Measurements from ENCODE around the gene NANOS3. TPM values are rescaled to one million over a fixed set of nuclear protein-coding genes. Genes with fewer than 3 reads are reported as not detected.

NANOS3 gene
- total and polyA plus RNA-seq, 10 of the 15 experiments (the other 5 are each of a cell fraction or from before 2014, with no cell fraction given), result 0.31 to 1.7 (median 0.81) TPM

- H3K9me3 ChIP-seq (replicated peaks; ENCODE audit: control insufficient read depth, insufficient read depth, low read length), result no peaks in the 10 kb centered on the region
- in situ Hi-C loops (cut with MboI), result no loop called here
- no peak overlapping the region for H3K9ac ChIP-seq (ENCODE audit: control insufficient read depth, insufficient read depth, low read length)
- H3K36me3 ChIP-seq (ENCODE audit: control insufficient read depth in 2 of 2, insufficient read depth in 2 of 2, low read length in 1 of 2), result no peaks in the 10 kb centered on the region
- no peak overlapping the region for H2AFZ ChIP-seq (ENCODE audit: control insufficient read depth, low read depth, low read length)
- ChIA-PET RAD21 (ENCODE audit: unreplicated experiment) (interaction anchor here (0.8 to 1.2 kb wide), 2 partner anchors 9 to 35 kb away, joined by 3 to 4 read pairs; no protein-coding TSS in a partner anchor), CTCF (interaction anchor here (0.7 kb wide), 2 partner anchors 31 to 267 kb away, joined by 4 to 5 read pairs; no protein-coding TSS in a partner anchor), SMC1A (ENCODE audit: uncharacterized antibody, unreplicated experiment) (interaction anchor here (1.0 to 1.4 kb wide), 3 partner anchors 33 to 40 kb away, joined by 3 read pairs; no protein-coding TSS in a partner anchor), POLR2A (interaction anchor here (0.6 kb wide), 2 partner anchors 11 to 1061 kb away, joined by 3 to 5 read pairs; no protein-coding TSS in a partner anchor)
- WGBS (ENCODE audit: insufficient coverage, insufficient replicate concordance, low lambda C conversion rate, missing lambda C conversion rate), result 64% methylated on average over 4 of the region's 4 CpGs
- intact Hi-C loops (cut with micrococcal nuclease; ENCODE audit: unreplicated experiment), result no loop called here
- H3K27ac ChIP-seq (ENCODE audit: control insufficient read depth, insufficient read depth), result no peak overlapping the region
- no peaks in the 10 kb centered on the region for H3K79me2 ChIP-seq (ENCODE audit: control insufficient read depth, insufficient read depth, low read length)
- H4K20me1 ChIP-seq (ENCODE audit: control insufficient read depth, insufficient read depth), result no peaks in the 10 kb centered on the region
- H3K4me1 ChIP-seq (ENCODE audit: control insufficient read depth, insufficient read depth, low read length), result no peaks in the 10 kb centered on the region
- no TSS peak for BruUV-seq (replicated peaks)
- H3K4me3 ChIP-seq, result no peak overlapping the region
- H3K4me2 ChIP-seq (ENCODE audit: control insufficient read depth, insufficient read depth), result no peak overlapping the region
- no peak for FAIRE-seq
- no peaks in the 10 kb centered on the region for H3K27me3 ChIP-seq (replicated peaks in 1 of 2; ENCODE audit: control insufficient read depth in 2 of 2, insufficient read depth in 2 of 2, low read length in 1 of 2)
- no peak for DNase-seq (ENCODE audit: low read depth, low spot score)
- ATAC-seq, result no peak
- TF ChIP-seq ZNF217 (IDR thresholded peaks at IDR 0.05) (no peak), SMC3 (IDR thresholded peaks at IDR 0.05; ENCODE audit: borderline replicate concordance, low read length) (no peak), NR2C2 (IDR thresholded peaks at IDR 0.05; ENCODE audit: borderline replicate concordance, control insufficient read depth, insufficient read length, low read depth) (no peak), IRF4 (IDR thresholded peaks at IDR 0.05; ENCODE audit: low read depth, low read length) (no peak), USF2 (IDR thresholded peaks at IDR 0.05; ENCODE audit: borderline replicate concordance, low read depth, low read length) (no peak), ZZZ3 (IDR thresholded peaks at IDR 0.05; ENCODE audit: control insufficient read depth, insufficient read length, low read depth) (no peak), ZNF592 (IDR thresholded peaks at IDR 0.05) (no peak), NFYA (IDR thresholded peaks at IDR 0.05; ENCODE audit: borderline replicate concordance, low read depth, low read length) (no peak), E2F4 (IDR thresholded peaks at IDR 0.05; ENCODE audit: low read depth, low read length) (no peak), CEBPZ (IDR thresholded peaks at IDR 0.05; ENCODE audit: low read depth, low read length) (no peak), BMI1 (IDR thresholded peaks at IDR 0.05; ENCODE audit: borderline replicate concordance) (no peak), SRF (IDR thresholded peaks at IDR 0.05; ENCODE audit: low read depth in 2 of 2, low read length in 2 of 2) (no peak), SP1 (IDR thresholded peaks at IDR 0.05; ENCODE audit: low read depth, low read length) (no peak), HDGF (IDR thresholded peaks at IDR 0.05) (no peak), TARDBP (IDR thresholded peaks at IDR 0.05; ENCODE audit: borderline replicate concordance) (no peak)
Observed at GRCh38 chr19:13827656-13828055, 49.3 kb upstream of the NANOS3 start.
